IMR-90 (cell line): ENCODE results near the gene CFAP206. TPM values are rescaled to one million over a fixed set of nuclear protein-coding genes. Genes with fewer than 3 reads are reported as not detected.

ENCODE experiments used
- ATAC-seq: fragments of 200-7000 bp; cut with Tn5 transposase; 2 replicates; pipeline ENCODE4 v1.9.1; 2020; ENCODE audit warnings: low read depth, mild to moderate bottlenecking, moderate library complexity
- BruUV-seq: library from RNA; stranded (reverse); fragments of 400-500 nt; replicated peaks from 2 replicates; lab custom pipeline; 2021; lab: Mats Ljungman, UMichigan
- CTCF ChIA-PET: fragments of 300-600 bp; formaldehyde crosslinking; extraction: SDS; loops from one replicate; lab custom pipeline; 2021; ENCODE audit warnings: antibody characterized with exemption; lab: Yijun Ruan, JAX
- POLR2A ChIA-PET: fragments of 300-600 bp; sonication (Branson Sonifier 250); formaldehyde crosslinking; loops from one replicate; lab custom pipeline; 2022; ENCODE audit warnings: antibody characterized with exemption; ENCODE audit not compliant: unreplicated experiment; lab: Charles Lee
- DNase-seq: peaks from one replicate; pipeline ENCODE4 v3.0.0; 2013
- H2AFZ ChIP-seq: replicated peaks from 2 replicates; pipeline ENCODE3; 2013; ENCODE audit warnings: low read length, mild to moderate bottlenecking; ENCODE audit not compliant: poor library complexity
- H2AK5ac ChIP-seq: 2 replicates; pipeline ENCODE4 v1.6.1; 2013; ENCODE audit warnings: low read depth, low read length, inconsistent platforms
- H2AK9ac ChIP-seq: replicated peaks from 2 replicates; pipeline ENCODE3; 2013; ENCODE audit warnings: mild to moderate bottlenecking, low read depth, low read length, moderate library complexity; ENCODE audit not compliant: poor library complexity
- H2BK120ac ChIP-seq: 2 replicates; pipeline ENCODE4 v1.6.1; 2013; ENCODE audit warnings: low read depth, low read length, inconsistent platforms
- H2BK15ac ChIP-seq: 3 replicates; pipeline ENCODE4 v1.6.1; 2013; ENCODE audit warnings: low read depth, low read length, inconsistent platforms
- H2BK20ac ChIP-seq: 2 replicates; pipeline ENCODE4 v1.6.1; 2013; ENCODE audit warnings: low read depth, mild to moderate bottlenecking, inconsistent platforms, low read length, moderate library complexity
- H2BK5ac ChIP-seq: 2 replicates; pipeline ENCODE4 v1.6.1; 2013; ENCODE audit warnings: mild to moderate bottlenecking, low read depth, low read length, inconsistent platforms; ENCODE audit not compliant: poor library complexity, severe bottlenecking
- H3K14ac ChIP-seq: replicated peaks from 2 replicates; pipeline ENCODE4 v1.6.1; 2013; ENCODE audit warnings: low read depth, low read length, inconsistent platforms
- H3K18ac ChIP-seq: 2 replicates; pipeline ENCODE4 v1.6.1; 2013; ENCODE audit warnings: low read depth, low read length, control low read depth
- H3K23ac ChIP-seq: 2 replicates; pipeline ENCODE4 v1.6.1; 2013; ENCODE audit warnings: low read depth, low read length, inconsistent platforms
- H3K27ac ChIP-seq: 2 replicates; pipeline ENCODE4 v1.5.1; 2013; ENCODE audit warnings: mild to moderate bottlenecking, control low read depth, low read length; ENCODE audit not compliant: insufficient read depth
- H3K27me3 ChIP-seq: 2 replicates; pipeline ENCODE4 v1.6.1; 2013; ENCODE audit warnings: low read length; ENCODE audit not compliant: control insufficient read depth, insufficient read depth
- H3K36me3 ChIP-seq: 2 replicates; pipeline ENCODE4 v1.6.1; 2013; ENCODE audit warnings: low read length, mixed read lengths; ENCODE audit not compliant: control insufficient read depth, insufficient read depth
- H3K4ac ChIP-seq: 2 replicates; pipeline ENCODE4 v1.6.1; 2013; ENCODE audit warnings: low read depth, low read length, inconsistent platforms
- H3K4me1 ChIP-seq: 2 replicates; pipeline ENCODE4 v1.6.1; 2013; ENCODE audit warnings: low read length, mixed read lengths; ENCODE audit not compliant: control insufficient read depth, insufficient read depth
- H3K4me2 ChIP-seq: 2 replicates; pipeline ENCODE4 v1.6.1; 2013; ENCODE audit warnings: low read depth, mild to moderate bottlenecking, control low read depth, low read length, moderate library complexity
- H3K4me3 ChIP-seq: 2 replicates; pipeline ENCODE4 v1.5.1; 2013; ENCODE audit warnings: low read depth, mild to moderate bottlenecking, control low read depth, low read length, moderate library complexity; ENCODE audit not compliant: insufficient read depth
- H3K56ac ChIP-seq: 2 replicates; pipeline ENCODE4 v1.6.1; 2013; ENCODE audit warnings: low read length, inconsistent platforms; ENCODE audit not compliant: insufficient read depth; ENCODE audit errors: extremely low read depth
- H3K79me1 ChIP-seq, 2 experiments: 2 replicates each; pipeline ENCODE4 v1.6.1; 2013; ENCODE audit warnings: low read length in 2 of 2, inconsistent platforms in 1 of 2, low read depth in 1 of 2
- H3K9ac ChIP-seq: 2 replicates; pipeline ENCODE4 v1.6.1; 2013; ENCODE audit warnings: low read depth, low read length, control low read depth
- H3K9me1 ChIP-seq: 2 replicates; pipeline ENCODE4 v1.6.1; 2013; ENCODE audit warnings: low read length, inconsistent platforms; ENCODE audit not compliant: insufficient read depth
- H3K9me3 ChIP-seq: 2 replicates; pipeline ENCODE4 v1.6.1; 2013; ENCODE audit warnings: low read length; ENCODE audit not compliant: control insufficient read depth, insufficient read depth
- H4K20me1 ChIP-seq: 2 replicates; pipeline ENCODE4 v1.6.1; 2013; ENCODE audit warnings: low read length, inconsistent platforms; ENCODE audit not compliant: insufficient read depth
- H4K5ac ChIP-seq: 2 replicates; pipeline ENCODE4 v1.6.1; 2013; ENCODE audit warnings: mild to moderate bottlenecking, low read depth, low read length, control low read depth
- H4K8ac ChIP-seq, 2 experiments: 2 replicates each; pipeline ENCODE4 v1.6.1; 2013; ENCODE audit warnings: low read depth in 2 of 2, low read length in 2 of 2, control low read depth in 1 of 2, inconsistent platforms in 1 of 2
- H4K91ac ChIP-seq: 2 replicates; pipeline ENCODE4 v1.6.1; 2013; ENCODE audit warnings: low read depth, low read length, inconsistent platforms; ENCODE audit not compliant: insufficient read depth
- BHLHE40 ChIP-seq: fragments of 150-350 bp; IDR thresholded peaks from 2 replicates; pipeline ENCODE4 v1.6.1; 2016; ENCODE audit warnings: mild to moderate bottlenecking, low read depth, low read length
- CEBPB ChIP-seq: IDR thresholded peaks from 2 replicates; pipeline ENCODE4 v1.6.1; 2012; ENCODE audit warnings: low read depth, low read length, improper control_type of control experiment
- CHD1 ChIP-seq: IDR thresholded peaks from 2 replicates; pipeline ENCODE4 v1.6.1; 2012; ENCODE audit warnings: low read depth, low read length, improper control_type of control experiment
- CTCF ChIP-seq: conservative IDR thresholded peaks from 2 replicates; pipeline ENCODE4 v1.5.1; 2012; ENCODE audit warnings: mild to moderate bottlenecking, low read depth, low read length, improper control_type of control experiment
- ELK1 ChIP-seq: fragments of 150-350 bp; IDR thresholded peaks from 2 replicates; pipeline ENCODE4 v1.6.1; 2016; ENCODE audit warnings: low read depth, mild to moderate bottlenecking, low read length, moderate library complexity, borderline replicate concordance
- FOS ChIP-seq: fragments of 150-350 bp; IDR thresholded peaks from 2 replicates; pipeline ENCODE4 v1.6.1; 2016; ENCODE audit warnings: low read depth, low read length
- MAFK ChIP-seq: IDR thresholded peaks from 2 replicates; pipeline ENCODE4 v1.6.1; 2012; ENCODE audit warnings: low read depth, low read length, improper control_type of control experiment
- MAZ ChIP-seq: IDR thresholded peaks from 2 replicates; pipeline ENCODE4 v1.6.1; 2012; ENCODE audit warnings: low read depth, mild to moderate bottlenecking, low read length, improper control_type of control experiment, moderate library complexity, borderline replicate concordance
- MXI1 ChIP-seq: IDR thresholded peaks from 2 replicates; pipeline ENCODE4 v1.6.1; 2012; ENCODE audit warnings: low read depth, mild to moderate bottlenecking, low read length, moderate library complexity, borderline replicate concordance
- NFE2L2 ChIP-seq: fragments of 150-350 bp; IDR thresholded peaks from 2 replicates; pipeline ENCODE4 v1.6.1; 2016; ENCODE audit warnings: low read depth, mild to moderate bottlenecking, low read length
- POLR2A ChIP-seq: IDR thresholded peaks from 2 replicates; pipeline ENCODE4 v1.6.1; 2012; ENCODE audit warnings: mild to moderate bottlenecking, low read depth, low read length
- RAD21 ChIP-seq: IDR thresholded peaks from 2 replicates; pipeline ENCODE4 v1.6.1; 2012; ENCODE audit warnings: low read length, improper control_type of control experiment
- RCOR1 ChIP-seq: IDR thresholded peaks from 2 replicates; pipeline ENCODE4 v1.6.1; 2012; ENCODE audit warnings: mild to moderate bottlenecking, low read length, improper control_type of control experiment; ENCODE audit not compliant: insufficient replicate concordance
- RFX5 ChIP-seq: IDR thresholded peaks from 2 replicates; pipeline ENCODE4 v1.8.0; 2012; ENCODE audit warnings: low read depth, mild to moderate bottlenecking, low read length, moderate library complexity
- SMC3 ChIP-seq: fragments of 150-350 bp; IDR thresholded peaks from 2 replicates; pipeline ENCODE4 v1.6.1; 2016; ENCODE audit warnings: low read depth, mild to moderate bottlenecking, antibody characterized with exemption, low read length, moderate library complexity
- USF2 ChIP-seq: fragments of 150-350 bp; IDR thresholded peaks from 2 replicates; pipeline ENCODE4 v1.6.1; 2017; ENCODE audit warnings: mild to moderate bottlenecking, antibody characterized with exemption, low read length, low read depth
- WGBS, 2 experiments: methylation state at CpG; one replicate each; pipeline versions ENCODE4 v1.1.5 to v1.1.7; 2013; ENCODE audit warnings: missing lambda C conversion rate in 2 of 2; ENCODE audit not compliant: insufficient read length in 1 of 2; ENCODE audit errors: extremely low coverage in 2 of 2; 5-methylcytosine and 5-hydroxymethylcytosine counted together
- dilution Hi-C: fragments of 300-500 bp; cut with HindIII; formaldehyde crosslinking; loops from one replicate; pipeline ENCODE4 v1.14.3; 2018; ENCODE audit warnings: low sequenced_read_pairs; ENCODE audit not compliant: unreplicated experiment
- in situ Hi-C: fragments of 300-500 bp; cut with MboI; formaldehyde crosslinking; loops from 3 replicates; pipeline ENCODE4 v1.14.3; 2019; ENCODE audit warnings: low sequenced_read_pairs, inconsistent platforms, mixed read lengths
- intact Hi-C: fragments of 100-400 bp; cut with micrococcal nuclease; formaldehyde crosslinking; loops from 2 replicates; pipeline ENCODE4 v1.10.0; 2022
- polyA plus RNA-seq, 3 experiments: library from polyadenylated mRNA; depleted of rRNA; stranded (reverse); fragments of >200 nt; gene quantifications; 2 replicates each; pipeline ENCODE4 v1.2.3, GENCODE V29; 2012; ENCODE audit warnings: low replicate concordance in 1 of 3
- total RNA-seq: library from RNA; depleted of rRNA; stranded (reverse); fragments of >200 nt; gene quantifications from 2 replicates; pipeline ENCODE4 v1.2.3, GENCODE V29; 2012

Gene CFAP206
- total and polyA plus RNA-seq, 2 of the 4 experiments (the other 2 are of a cell fraction), result under 0.01 to 0.09 TPM

GRCh38 chr6:87393026-87393622 lies 14.6 kb upstream of the CFAP206 start:
- Histone ChIP-seq H4K91ac (no peak overlapping the region), H3K36me3 (no peaks in the 10 kb centered on the region), H3K56ac (no peak overlapping the region), H2AK9ac (no peak overlapping the region), H3K14ac (no peak overlapping the region), H3K79me1 (no peaks in the 10 kb centered on the region), H3K9me3 (no peaks in the 10 kb centered on the region), H2BK15ac (no peak overlapping the region), H3K4me2 (no peak overlapping the region), H2BK120ac (no peak overlapping the region), H3K4ac (no peak overlapping the region), H2BK20ac (no peak overlapping the region), H3K27ac (no peak overlapping the region), H2BK5ac (no peak overlapping the region), H2AFZ (no peak overlapping the region), H4K20me1 (no peaks in the 10 kb centered on the region), H3K9ac (no peak overlapping the region), H3K18ac (no peak overlapping the region), H2AK5ac (no peak overlapping the region), H3K27me3 (no peaks in the 10 kb centered on the region), H3K9me1 (no peaks in the 10 kb centered on the region), H3K4me3 (no peak overlapping the region), H4K8ac (no peak overlapping the region), H3K23ac (no peak overlapping the region), H4K5ac (no peak overlapping the region), H3K4me1 (no peaks in the 10 kb centered on the region)
- in situ Hi-C loops, result no loop called here
- ATAC-seq (peak; percentile 96), DNase-seq (peak; percentile 70)
- dilution Hi-C loops, result no loop called here
- no peak for TF ChIP-seq USF2
- TF ChIP-seq FOS, result no peak
- no peak for TF ChIP-seq CHD1
- TF ChIP-seq RFX5, result no peak
- TF ChIP-seq MAZ, result no peak
- peak; percentile 52; the same call in 1 of the 2 replicates for TF ChIP-seq SMC3
- TF ChIP-seq CTCF, result peak; percentile 71
- TF ChIP-seq BHLHE40, result no peak
- TF ChIP-seq MAFK, result no peak
- no peak for TF ChIP-seq ELK1
- no peak for TF ChIP-seq MXI1
- TF ChIP-seq NFE2L2, result no peak
- no peak for TF ChIP-seq POLR2A
- TF ChIP-seq CEBPB, result no peak
- TF ChIP-seq RCOR1, result no peak
- peak; percentile 64 for TF ChIP-seq RAD21
- BruUV-seq, result no TSS peak
- CTCF ChIA-PET, result interaction anchor here (0.5 to 2.1 kb wide), 10 partner anchors 10 to 1100 kb away, joined by 3 to 18 read pairs (median 3); no protein-coding TSS in a partner anchor
- intact Hi-C loops, result loop anchor here (2.0 to 10.0 kb wide), 5 partner anchors 254 to 1479 kb away; no protein-coding TSS in a partner anchor
- no CpG with 5 or more reads among the region's 2 CpGs for WGBS, 2 experiments
- POLR2A ChIA-PET, result no interaction called here
